ENCODE data around the gene ADA.

GRCh38 chr20:44619294-44619693 is 32.2 kb downstream of the ADA start:
- TF ChIP-seq CTCF (IDR thresholded peaks at IDR 0.05; ENCODE audit: borderline replicate concordance, extremely low read depth, low read length, poor library complexity, severe bottlenecking) = no peak
- no peak for TF ChIP-seq EZH2 (IDR thresholded peaks at IDR 0.05; ENCODE audit: borderline replicate concordance, low read depth, low read length, severe bottlenecking)
